HEK293T (cell line): ENCODE results near the gene CFAP74.

ENCODE experiments used
- CTCF ChIA-PET: fragments of 350-600 bp; formaldehyde crosslinking; extraction: SDS; loops from one replicate; lab custom pipeline; 2021; ENCODE audit warnings: antibody characterized with exemption, inconsistent platforms; lab: Yijun Ruan, JAX
- POLR2A ChIA-PET: fragments of 350-600 bp; formaldehyde crosslinking; extraction: SDS; loops from one replicate; lab custom pipeline; 2020; ENCODE audit warnings: antibody characterized with exemption, inconsistent platforms; lab: Yijun Ruan, JAX
- DNase-seq: peaks from one replicate; pipeline ENCODE4 v3.0.0; 2012; ENCODE audit warnings: mixed read lengths; ENCODE audit errors: extremely low spot score
- ARNT ChIP-seq: fragments of 450-650 bp; IDR thresholded peaks from 2 replicates; pipeline ENCODE4 v1.6.1; 2017; ENCODE audit warnings: mild to moderate bottlenecking
- BHLHE40 ChIP-seq: fragments of 450-650 bp; IDR thresholded peaks from 2 replicates; pipeline ENCODE4 v1.6.1; 2016; ENCODE audit warnings: mild to moderate bottlenecking, moderate library complexity, borderline replicate concordance
- CTBP1 ChIP-seq: fragments of 450-650 bp; IDR thresholded peaks from 2 replicates; pipeline ENCODE4 v1.6.1; 2016; ENCODE audit warnings: borderline replicate concordance
- ELF4 ChIP-seq: fragments of 450-650 bp; IDR thresholded peaks from 2 replicates; pipeline ENCODE4 v1.6.1; 2017; ENCODE audit warnings: antibody characterized with exemption
- FOXA1 ChIP-seq: fragments of 450-650 bp; IDR thresholded peaks from 2 replicates; pipeline ENCODE4 v1.6.1; 2016; ENCODE audit warnings: mild to moderate bottlenecking
- FOXK2 ChIP-seq: fragments of 450-650 bp; IDR thresholded peaks from 2 replicates; pipeline ENCODE4 v1.6.1; 2016; ENCODE audit warnings: mild to moderate bottlenecking
- FOXM1 ChIP-seq: fragments of 450-650 bp; IDR thresholded peaks from 2 replicates; pipeline ENCODE4 v1.6.1; 2017; ENCODE audit warnings: mild to moderate bottlenecking, borderline replicate concordance
- HDGF ChIP-seq: fragments of 450-650 bp; IDR thresholded peaks from 2 replicates; pipeline ENCODE4 v1.6.1; 2017; ENCODE audit warnings: antibody characterized with exemption, borderline replicate concordance
- L3MBTL2 ChIP-seq: fragments of 450-650 bp; conservative IDR thresholded peaks from 2 replicates; pipeline ENCODE4 v1.6.1; 2016; ENCODE audit warnings: mild to moderate bottlenecking
- LEF1 ChIP-seq: fragments of 450-650 bp; IDR thresholded peaks from 2 replicates; pipeline ENCODE4 v1.6.1; 2017; ENCODE audit warnings: mild to moderate bottlenecking, borderline replicate concordance
- NFRKB ChIP-seq: fragments of 450-650 bp; IDR thresholded peaks from 2 replicates; pipeline ENCODE4 v1.6.1; 2016; ENCODE audit warnings: mild to moderate bottlenecking, moderate library complexity
- SP1 ChIP-seq: fragments of 450-650 bp; IDR thresholded peaks from 2 replicates; pipeline ENCODE4 v1.6.1; 2017
- SUZ12 ChIP-seq: fragments of 450-650 bp; IDR thresholded peaks from 2 replicates; pipeline ENCODE4 v1.6.1; 2016; ENCODE audit warnings: mild to moderate bottlenecking
- TARDBP ChIP-seq: fragments of 450-650 bp; IDR thresholded peaks from 2 replicates; pipeline ENCODE4 v1.6.1; 2016
- ZNF384 ChIP-seq: fragments of 450-650 bp; IDR thresholded peaks from 2 replicates; pipeline ENCODE4 v1.6.1; 2016
- TF ChIP-seq, protein P1 (sequence below): fragments of 450-650 bp; IDR thresholded peaks from 2 replicates; pipeline ENCODE4 v1.6.1; 2016

CFAP74 gene

DNA sequence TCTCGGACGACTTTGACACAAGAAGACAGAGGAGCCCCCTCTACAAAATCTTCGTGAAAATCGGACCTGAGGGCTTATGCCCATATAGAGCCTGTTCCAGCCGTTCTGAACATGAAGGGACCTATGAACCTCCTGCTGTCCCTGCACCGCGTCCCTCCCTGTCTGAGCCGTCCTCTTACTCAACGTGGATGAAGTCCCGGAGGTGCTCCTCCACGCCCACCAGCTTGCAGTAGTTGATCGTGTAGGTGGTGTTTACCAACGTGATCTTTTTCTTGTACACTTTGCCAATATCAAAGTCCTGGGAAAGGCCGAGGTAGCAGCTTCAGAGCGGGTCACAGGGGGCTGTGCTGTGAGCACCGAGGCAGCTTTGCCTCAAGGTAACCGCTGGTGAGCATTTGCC lies 40.0 kb downstream of the CFAP74 start:
- no peak for DNase-seq
- CTCF ChIA-PET, result no interaction called here

DNA sequence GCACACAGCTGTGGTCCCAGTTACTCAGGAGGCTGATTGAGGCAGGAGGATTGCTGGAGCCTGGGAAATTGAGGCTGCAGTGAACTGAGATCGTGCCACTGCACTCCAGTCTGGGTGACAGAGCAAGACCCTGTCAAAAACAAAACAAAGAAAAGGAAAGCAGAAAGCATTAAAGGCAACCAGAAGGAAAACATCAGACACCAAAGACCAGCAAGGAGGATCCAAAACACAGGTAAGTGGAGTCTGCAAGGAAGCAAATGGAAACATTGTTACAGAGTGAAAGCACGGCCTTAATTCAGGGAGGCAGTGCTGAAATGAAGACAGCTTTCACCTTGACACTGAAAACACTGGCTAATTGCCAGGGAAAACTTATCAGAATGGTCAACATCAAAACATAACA lies 40.8 kb downstream of the CFAP74 start:
- TF ChIP-seq ARNT, result no peak
- no peak for TF ChIP-seq TARDBP
- no peak for TF ChIP-seq FOXA1
- no peak for TF ChIP-seq HDGF
- no peak for TF ChIP-seq NFRKB
- TF ChIP-seq SUZ12, result no peak
- no peak for TF ChIP-seq L3MBTL2
- TF ChIP-seq FOXK2, result no peak
- TF ChIP-seq, protein P1, sequence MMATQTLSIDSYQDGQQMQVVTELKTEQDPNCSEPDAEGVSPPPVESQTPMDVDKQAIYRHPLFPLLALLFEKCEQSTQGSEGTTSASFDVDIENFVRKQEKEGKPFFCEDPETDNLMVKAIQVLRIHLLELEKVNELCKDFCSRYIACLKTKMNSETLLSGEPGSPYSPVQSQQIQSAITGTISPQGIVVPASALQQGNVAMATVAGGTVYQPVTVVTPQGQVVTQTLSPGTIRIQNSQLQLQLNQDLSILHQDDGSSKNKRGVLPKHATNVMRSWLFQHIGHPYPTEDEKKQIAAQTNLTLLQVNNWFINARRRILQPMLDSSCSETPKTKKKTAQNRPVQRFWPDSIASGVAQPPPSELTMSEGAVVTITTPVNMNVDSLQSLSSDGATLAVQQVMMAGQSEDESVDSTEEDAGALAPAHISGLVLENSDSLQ, result no peak
- TF ChIP-seq BHLHE40, result no peak
- TF ChIP-seq LEF1, result no peak
- TF ChIP-seq ZNF384, result no peak
- no peak for TF ChIP-seq CTBP1
- no peak for TF ChIP-seq ELF4
- CTCF ChIA-PET, result no interaction called here
- POLR2A ChIA-PET, result no interaction called here
- DNase-seq, result no peak

More for the DNA sequence above, 40.0 kb downstream of the CFAP74 start:
- POLR2A ChIA-PET, result no interaction called here
- no peak for TF ChIP-seq ARNT
- no peak for TF ChIP-seq SP1
- TF ChIP-seq ZNF384, result no peak
- TF ChIP-seq NFRKB, result no peak
- TF ChIP-seq L3MBTL2, result no peak

DNA sequence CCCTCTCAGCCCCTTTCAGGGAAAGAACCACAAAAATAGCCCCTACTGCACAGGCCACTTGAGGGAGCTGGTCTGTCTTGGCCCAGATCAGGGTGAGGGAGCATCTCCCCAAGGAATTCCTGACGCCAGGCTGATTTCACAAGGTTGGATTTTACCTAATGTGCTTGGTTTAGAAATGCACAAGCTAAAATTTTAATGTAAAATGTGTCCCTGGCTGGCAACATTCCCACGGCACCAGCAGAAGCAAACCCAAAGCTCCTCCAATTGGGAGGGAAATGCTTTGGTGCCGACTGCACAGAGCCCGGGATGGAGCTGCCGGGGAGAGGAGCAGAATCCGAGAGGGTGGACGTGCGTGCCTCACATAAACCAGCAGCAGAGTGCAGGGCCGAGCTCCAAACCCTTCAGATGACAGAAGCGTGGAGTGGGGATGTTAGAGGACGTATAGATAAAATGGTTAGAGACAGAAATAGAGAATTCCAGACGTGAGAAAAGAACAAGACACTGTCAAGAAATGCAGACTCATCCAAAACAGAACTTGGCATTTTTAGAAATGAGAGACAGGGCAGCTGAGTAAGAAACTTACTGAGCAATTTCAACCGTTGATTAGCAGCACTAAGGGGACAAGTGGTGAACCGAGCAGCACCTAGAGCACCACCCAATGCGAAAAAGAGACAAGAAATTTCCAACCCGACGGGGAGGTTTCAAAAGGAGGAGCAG lies 42.9 kb downstream of the CFAP74 start:
- ChIA-PET CTCF (interaction anchor here (0.5 to 3.4 kb wide), 7 partner anchors 12 to 158 kb away, joined by 3 to 62 read pairs (median 3); partner anchors contain the start of gene GABRD), POLR2A (interaction anchor here (0.9 to 1.3 kb wide), 2 partner anchors 52 to 83 kb away, joined by 3 to 5 read pairs; no protein-coding TSS in a partner anchor)
- no peak for TF ChIP-seq SUZ12
- TF ChIP-seq L3MBTL2, result no peak
- TF ChIP-seq, protein P1, result no peak
- TF ChIP-seq ZNF384, result no peak
- no peak for TF ChIP-seq ARNT
- TF ChIP-seq BHLHE40, result no peak
- no peak for TF ChIP-seq SP1
- no peak for TF ChIP-seq ELF4
- no peak for TF ChIP-seq LEF1
- no peak for TF ChIP-seq FOXM1
- no peak for TF ChIP-seq TARDBP
- TF ChIP-seq HDGF, result no peak
- TF ChIP-seq NFRKB, result no peak
- no peak for TF ChIP-seq FOXK2
- TF ChIP-seq CTBP1, result no peak
- no peak for TF ChIP-seq FOXA1
- DNase-seq, result no peak

DNA sequence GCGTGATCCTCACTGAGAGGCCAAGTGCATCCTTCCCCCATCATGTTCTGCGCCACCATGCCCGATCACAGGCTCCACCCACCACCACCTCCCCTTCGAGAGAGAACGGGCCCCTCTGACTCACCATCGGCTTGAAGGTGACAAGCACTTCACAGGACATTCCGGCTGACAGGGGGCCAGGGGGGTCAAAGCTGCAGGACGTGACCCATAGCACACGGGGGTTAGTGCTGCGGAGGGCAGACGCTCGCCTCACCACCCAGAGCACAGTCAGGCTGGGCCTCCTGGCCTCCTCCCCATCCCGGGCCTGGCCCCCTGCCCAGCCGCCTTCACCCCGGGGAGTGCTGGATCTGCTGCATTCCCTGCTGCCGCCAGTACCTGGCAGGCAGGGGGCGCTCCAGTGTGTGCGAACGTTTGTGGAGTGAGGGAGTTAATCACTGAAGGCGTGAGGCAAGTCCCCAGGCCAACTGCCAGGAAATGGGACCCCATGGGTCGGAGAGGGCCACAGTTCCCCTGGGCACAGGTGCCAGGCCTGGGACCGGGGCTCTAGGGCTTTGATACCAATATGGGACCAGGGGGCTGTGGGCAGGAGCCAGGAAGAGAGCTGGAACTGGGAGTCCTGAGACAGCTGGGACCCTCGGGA lies 43.6 kb downstream of the CFAP74 start:
- POLR2A ChIA-PET, result interaction anchor here (0.9 to 2.1 kb wide), 3 partner anchors 51 to 85 kb away, joined by 3 to 6 read pairs (median 5); no protein-coding TSS in a partner anchor
- peak; percentile 93 for DNase-seq
- CTCF ChIA-PET, result interaction anchor here (0.5 to 3.4 kb wide), 6 partner anchors 23 to 159 kb away, joined by 3 to 62 read pairs (median 3); partner anchors contain the start of gene GABRD
- no peak for TF ChIP-seq FOXM1
- no peak for TF ChIP-seq FOXA1
- TF ChIP-seq ZNF384, result no peak
- no peak for TF ChIP-seq LEF1
- TF ChIP-seq ELF4, result no peak
- TF ChIP-seq ARNT, result no peak
- TF ChIP-seq, protein P1, result no peak
- no peak for TF ChIP-seq SUZ12
- no peak for TF ChIP-seq CTBP1
- no peak for TF ChIP-seq FOXK2
- no peak for TF ChIP-seq BHLHE40
- no peak for TF ChIP-seq TARDBP
- no peak for TF ChIP-seq HDGF
- no peak for TF ChIP-seq SP1
- TF ChIP-seq NFRKB, result no peak

DNA sequence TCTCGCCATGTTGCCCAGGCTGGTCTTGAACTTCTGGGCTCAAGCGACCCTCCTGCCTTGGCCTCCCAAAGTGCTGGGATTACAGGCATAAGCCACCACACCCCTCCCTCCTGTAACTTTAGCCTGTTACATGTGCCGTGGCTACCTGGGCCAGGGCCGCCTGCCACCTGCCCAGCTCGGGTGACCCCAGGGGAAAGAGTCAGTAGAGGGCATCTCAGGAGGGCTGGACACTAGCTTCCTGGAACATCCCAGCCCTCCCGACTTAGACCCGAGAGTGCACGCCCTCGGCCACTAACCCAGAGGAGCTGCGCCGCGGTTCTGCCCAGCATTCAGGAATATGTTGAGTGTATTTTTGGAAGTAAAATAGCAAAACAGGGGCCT lies 44.1 kb downstream of the CFAP74 start:
- no peak for TF ChIP-seq BHLHE40
- TF ChIP-seq NFRKB, result no peak
- no peak for TF ChIP-seq FOXA1
- TF ChIP-seq TARDBP, result no peak
- TF ChIP-seq, protein P1, result no peak
- no peak for TF ChIP-seq SP1
- TF ChIP-seq LEF1, result no peak
- TF ChIP-seq ZNF384, result no peak
- no peak for TF ChIP-seq ELF4
- TF ChIP-seq FOXK2, result no peak
- no peak for TF ChIP-seq ARNT
- no peak for TF ChIP-seq CTBP1
- no peak for TF ChIP-seq SUZ12
- TF ChIP-seq HDGF, result no peak
- TF ChIP-seq FOXM1, result no peak
- TF ChIP-seq L3MBTL2, result no peak
- POLR2A ChIA-PET, result interaction anchor here (2.1 kb wide), 1 partner anchor 85 kb away, joined by 6 read pairs; no protein-coding TSS in a partner anchor
- CTCF ChIA-PET, result interaction anchor here (3.4 kb wide), 1 partner anchor 87 kb away, joined by 62 read pairs; no protein-coding TSS in a partner anchor
- no peak for DNase-seq
